Liver (tissue), 3 donors: ENCODE measurements around the gene SECISBP2L.

Experiments used
- EGR1 ChIP-seq, 2 donors: IDR thresholded peaks; 2 replicates each; pipeline ENCODE4 v1.6.1; 2016 to 2018; ENCODE audit warnings: antibody characterized with exemption in 2 of 2, low read depth in 2 of 2
- HNF4G ChIP-seq: IDR thresholded peaks from 2 replicates; pipeline ENCODE4 v1.6.1; 2016; ENCODE audit warnings: antibody characterized with exemption
- RAD21 ChIP-seq, 2 donors: IDR thresholded peaks; 2 replicates each; pipeline ENCODE4 v1.6.1; 2016; ENCODE audit warnings: antibody characterized with exemption in 2 of 2, mild to moderate bottlenecking in 2 of 2
- RXRA ChIP-seq, 2 donors: IDR thresholded peaks; 2 replicates each; pipeline ENCODE4 v1.6.1; 2017 to 2018; ENCODE audit warnings: antibody characterized with exemption in 2 of 2, mild to moderate bottlenecking in 1 of 2
- SP1 ChIP-seq: IDR thresholded peaks from 2 replicates; pipeline ENCODE4 v1.6.1; 2018; ENCODE audit warnings: antibody characterized with exemption, mild to moderate bottlenecking
- TAF1 ChIP-seq: conservative IDR thresholded peaks from 2 replicates; pipeline ENCODE4 v1.6.1; 2016; ENCODE audit warnings: antibody characterized with exemption, mild to moderate bottlenecking
- YY1 ChIP-seq: IDR thresholded peaks from 2 replicates; pipeline ENCODE4 v1.6.1; 2016; ENCODE audit warnings: antibody characterized with exemption, mild to moderate bottlenecking
- ZBTB33 ChIP-seq: IDR thresholded peaks from 2 replicates; pipeline ENCODE4 v1.6.1; 2016; ENCODE audit warnings: antibody characterized with exemption
- TF ChIP-seq, protein P1 (sequence below): fragments of 150-350 bp; IDR thresholded peaks from 2 replicates; pipeline ENCODE4 v1.5.1; 2017; ENCODE audit warnings: improper control_type of control experiment, low read depth, low read length; ENCODE audit not compliant: missing input control
- TF ChIP-seq, protein P2 (sequence below): IDR thresholded peaks from 2 replicates; pipeline ENCODE4 v1.6.1; 2016; ENCODE audit warnings: antibody characterized with exemption, mild to moderate bottlenecking
- donor health status: healthy.
- donor health status: healthy.

- TF ChIP-seq TAF1 (no peak), YY1 (no peak), ZBTB33 (no peak), RAD21 (IDR thresholded peaks at IDR 0.05) (no peak), RXRA (IDR thresholded peaks at IDR 0.05) (no peak), EGR1 (IDR thresholded peaks at IDR 0.05; ENCODE audit: low read depth in 2 of 2) (no peak), SP1 (no peak), HNF4G (no peak)
- TF ChIP-seq, protein P1, sequence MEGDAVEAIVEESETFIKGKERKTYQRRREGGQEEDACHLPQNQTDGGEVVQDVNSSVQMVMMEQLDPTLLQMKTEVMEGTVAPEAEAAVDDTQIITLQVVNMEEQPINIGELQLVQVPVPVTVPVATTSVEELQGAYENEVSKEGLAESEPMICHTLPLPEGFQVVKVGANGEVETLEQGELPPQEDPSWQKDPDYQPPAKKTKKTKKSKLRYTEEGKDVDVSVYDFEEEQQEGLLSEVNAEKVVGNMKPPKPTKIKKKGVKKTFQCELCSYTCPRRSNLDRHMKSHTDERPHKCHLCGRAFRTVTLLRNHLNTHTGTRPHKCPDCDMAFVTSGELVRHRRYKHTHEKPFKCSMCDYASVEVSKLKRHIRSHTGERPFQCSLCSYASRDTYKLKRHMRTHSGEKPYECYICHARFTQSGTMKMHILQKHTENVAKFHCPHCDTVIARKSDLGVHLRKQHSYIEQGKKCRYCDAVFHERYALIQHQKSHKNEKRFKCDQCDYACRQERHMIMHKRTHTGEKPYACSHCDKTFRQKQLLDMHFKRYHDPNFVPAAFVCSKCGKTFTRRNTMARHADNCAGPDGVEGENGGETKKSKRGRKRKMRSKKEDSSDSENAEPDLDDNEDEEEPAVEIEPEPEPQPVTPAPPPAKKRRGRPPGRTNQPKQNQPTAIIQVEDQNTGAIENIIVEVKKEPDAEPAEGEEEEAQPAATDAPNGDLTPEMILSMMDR = no peak
- TF ChIP-seq, protein P2, sequence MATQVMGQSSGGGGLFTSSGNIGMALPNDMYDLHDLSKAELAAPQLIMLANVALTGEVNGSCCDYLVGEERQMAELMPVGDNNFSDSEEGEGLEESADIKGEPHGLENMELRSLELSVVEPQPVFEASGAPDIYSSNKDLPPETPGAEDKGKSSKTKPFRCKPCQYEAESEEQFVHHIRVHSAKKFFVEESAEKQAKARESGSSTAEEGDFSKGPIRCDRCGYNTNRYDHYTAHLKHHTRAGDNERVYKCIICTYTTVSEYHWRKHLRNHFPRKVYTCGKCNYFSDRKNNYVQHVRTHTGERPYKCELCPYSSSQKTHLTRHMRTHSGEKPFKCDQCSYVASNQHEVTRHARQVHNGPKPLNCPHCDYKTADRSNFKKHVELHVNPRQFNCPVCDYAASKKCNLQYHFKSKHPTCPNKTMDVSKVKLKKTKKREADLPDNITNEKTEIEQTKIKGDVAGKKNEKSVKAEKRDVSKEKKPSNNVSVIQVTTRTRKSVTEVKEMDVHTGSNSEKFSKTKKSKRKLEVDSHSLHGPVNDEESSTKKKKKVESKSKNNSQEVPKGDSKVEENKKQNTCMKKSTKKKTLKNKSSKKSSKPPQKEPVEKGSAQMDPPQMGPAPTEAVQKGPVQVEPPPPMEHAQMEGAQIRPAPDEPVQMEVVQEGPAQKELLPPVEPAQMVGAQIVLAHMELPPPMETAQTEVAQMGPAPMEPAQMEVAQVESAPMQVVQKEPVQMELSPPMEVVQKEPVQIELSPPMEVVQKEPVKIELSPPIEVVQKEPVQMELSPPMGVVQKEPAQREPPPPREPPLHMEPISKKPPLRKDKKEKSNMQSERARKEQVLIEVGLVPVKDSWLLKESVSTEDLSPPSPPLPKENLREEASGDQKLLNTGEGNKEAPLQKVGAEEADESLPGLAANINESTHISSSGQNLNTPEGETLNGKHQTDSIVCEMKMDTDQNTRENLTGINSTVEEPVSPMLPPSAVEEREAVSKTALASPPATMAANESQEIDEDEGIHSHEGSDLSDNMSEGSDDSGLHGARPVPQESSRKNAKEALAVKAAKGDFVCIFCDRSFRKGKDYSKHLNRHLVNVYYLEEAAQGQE = no peak
Observed at GRCh38 chr15:48976444-48977088, 69.7 kb downstream of the SECISBP2L start.
